Smooth muscle cell (in vitro differentiated cells): ENCODE results near the gene GMNN. TPM values are rescaled to one million over a fixed set of nuclear protein-coding genes. Genes with fewer than 3 reads are reported as not detected.

Experiments
- DNase-seq: peaks from one replicate; lab custom pipeline; 2025; ENCODE audit not compliant: unreplicated experiment; lab: John Stamatoyannopoulos, UW
- H2AFZ ChIP-seq: fragments of 200-600 bp; sonication (generic); 2 replicates; pipeline ENCODE4 v1.6.0; 2016; ENCODE audit warnings: antibody characterized with exemption, low read depth, mild to moderate bottlenecking
- H3F3A ChIP-seq: fragments of 200-600 bp; sonication (generic); 2 replicates; pipeline ENCODE4 v1.6.0; 2017; ENCODE audit warnings: antibody characterized with exemption, low read depth
- H3K27ac ChIP-seq: fragments of 200-600 bp; sonication (generic); 2 replicates; pipeline ENCODE4 v1.5.1; 2016; ENCODE audit warnings: low read depth, mild to moderate bottlenecking
- H3K27me3 ChIP-seq: fragments of 200-600 bp; sonication (generic); 2 replicates; pipeline ENCODE4 v1.6.1; 2016; ENCODE audit warnings: low read depth, mild to moderate bottlenecking
- H3K36me3 ChIP-seq: fragments of 200-600 bp; sonication (generic); 2 replicates; pipeline ENCODE4 v1.5.1; 2016; ENCODE audit warnings: low read depth
- H3K4me1 ChIP-seq: fragments of 200-600 bp; sonication (generic); 2 replicates; pipeline ENCODE4 v1.5.1; 2016; ENCODE audit warnings: low read depth
- H3K4me2 ChIP-seq: fragments of 200-600 bp; sonication (generic); 2 replicates; pipeline ENCODE4 v1.6.0; 2016; ENCODE audit warnings: mild to moderate bottlenecking
- H3K4me3 ChIP-seq: fragments of 200-600 bp; sonication (generic); 2 replicates; pipeline ENCODE4 v1.5.1; 2016; ENCODE audit warnings: mild to moderate bottlenecking
- H3K79me2 ChIP-seq: fragments of 200-600 bp; sonication (generic); 2 replicates; pipeline ENCODE4 v1.6.0; 2016; ENCODE audit warnings: low read depth, mild to moderate bottlenecking
- H3K9ac ChIP-seq: fragments of 200-600 bp; sonication (generic); 2 replicates; pipeline ENCODE4 v1.6.0; 2016; ENCODE audit warnings: low read depth
- H3K9me3 ChIP-seq: fragments of 200-600 bp; sonication (generic); replicated peaks from 2 replicates; pipeline ENCODE4 v1.5.1; 2016; ENCODE audit warnings: low read depth
- H4K20me1 ChIP-seq: fragments of 200-600 bp; sonication (generic); 2 replicates; pipeline ENCODE4 v1.6.0; 2016; ENCODE audit warnings: low read depth
- CTCF ChIP-seq: fragments of 200-600 bp; sonication (generic); IDR thresholded peaks from 2 replicates; pipeline ENCODE4 v1.5.1; 2017; ENCODE audit warnings: borderline replicate concordance, mild to moderate bottlenecking, antibody characterized with exemption; ENCODE audit not compliant: insufficient read depth, poor library complexity, severe bottlenecking
- WGBS: methylation state at CpG from one replicate; pipeline ENCODE4 v1.1.7; 2016; ENCODE audit warnings: low lambda C conversion rate; 5-methylcytosine and 5-hydroxymethylcytosine counted together
- polyA plus RNA-seq: library from polyadenylated mRNA; unstranded; fragments of >200 nt; fragmentation: Nextera tagmentation; extraction: Ambion mirVana; gene quantifications from 2 replicates; pipeline ENCODE4 v1.2.1, GENCODE V29; 2016
- total RNA-seq: library from RNA; depleted of rRNA; stranded (reverse); fragments of >200 nt; gene quantifications from 2 replicates; pipeline ENCODE4 v1.2.3, GENCODE V29; 2014

GMNN gene
- total and polyA plus RNA-seq, 2 experiments from 2014 or later = 31.8 to 46.4 TPM

GRCh38 chr6:24796616-24797290 lies 22.0 kb downstream of the GMNN start:
- Histone ChIP-seq H3F3A (no peaks in the 10 kb centered on the region), H3K4me1 (no peaks in the 10 kb centered on the region), H3K79me2 (no peaks in the 10 kb centered on the region), H3K27me3 (no peaks in the 10 kb centered on the region), H2AFZ (no peak overlapping the region), H3K4me2 (no peak overlapping the region), H3K9ac (no peak overlapping the region), H3K4me3 (no peak overlapping the region), H3K9me3 (no peaks in the 10 kb centered on the region), H4K20me1 (no peaks in the 10 kb centered on the region), H3K36me3 (no peaks in the 10 kb centered on the region), H3K27ac (no peak overlapping the region)
- no peak for TF ChIP-seq CTCF
- no peak for DNase-seq
- WGBS = 91% methylated on average over 6 of the region's 6 CpGs

DNA sequence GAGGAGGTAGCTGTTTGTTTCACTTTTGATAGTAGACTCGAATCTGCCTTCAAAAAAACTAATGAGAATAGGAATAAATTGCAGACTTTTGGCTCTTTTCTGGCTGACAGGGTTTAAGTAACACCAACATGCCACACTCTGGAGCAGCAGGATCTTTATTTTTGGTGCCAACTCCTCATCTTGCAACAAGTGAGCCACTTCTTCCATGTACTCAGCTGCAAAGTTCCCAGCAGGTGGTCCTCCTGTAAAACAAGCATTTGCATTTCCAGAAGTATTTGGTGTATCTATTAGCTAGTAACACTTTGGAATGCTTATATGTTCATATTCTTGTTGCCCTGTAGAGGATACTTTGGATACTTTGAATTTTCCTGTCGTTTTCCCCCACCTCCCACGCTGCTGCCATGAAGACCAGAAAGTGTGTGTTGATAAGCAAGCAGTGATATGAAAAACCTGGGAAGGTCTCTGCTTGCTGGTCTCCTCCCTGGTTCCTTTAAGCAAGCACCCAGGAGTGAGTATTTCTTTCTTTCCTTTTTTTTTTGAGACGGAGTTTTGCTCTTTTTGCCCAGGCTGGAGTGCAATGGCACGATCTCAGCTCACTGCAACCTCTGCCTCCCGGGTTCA lies 23.0 kb downstream of the GMNN start:
- Histone ChIP-seq H2AFZ (no peak overlapping the region), H3K4me1 (no peaks in the 10 kb centered on the region), H3F3A (no peaks in the 10 kb centered on the region), H3K9ac (no peak overlapping the region), H3K9me3 (no peaks in the 10 kb centered on the region), H3K4me3 (no peak overlapping the region), H3K36me3 (no peaks in the 10 kb centered on the region), H3K4me2 (no peak overlapping the region), H3K27me3 (no peaks in the 10 kb centered on the region), H3K79me2 (no peaks in the 10 kb centered on the region), H3K27ac (no peak overlapping the region), H4K20me1 (no peaks in the 10 kb centered on the region)
- DNase-seq = no peak
- 90% methylated on average over 6 of the region's 6 CpGs for WGBS
- TF ChIP-seq CTCF = no peak

DNA sequence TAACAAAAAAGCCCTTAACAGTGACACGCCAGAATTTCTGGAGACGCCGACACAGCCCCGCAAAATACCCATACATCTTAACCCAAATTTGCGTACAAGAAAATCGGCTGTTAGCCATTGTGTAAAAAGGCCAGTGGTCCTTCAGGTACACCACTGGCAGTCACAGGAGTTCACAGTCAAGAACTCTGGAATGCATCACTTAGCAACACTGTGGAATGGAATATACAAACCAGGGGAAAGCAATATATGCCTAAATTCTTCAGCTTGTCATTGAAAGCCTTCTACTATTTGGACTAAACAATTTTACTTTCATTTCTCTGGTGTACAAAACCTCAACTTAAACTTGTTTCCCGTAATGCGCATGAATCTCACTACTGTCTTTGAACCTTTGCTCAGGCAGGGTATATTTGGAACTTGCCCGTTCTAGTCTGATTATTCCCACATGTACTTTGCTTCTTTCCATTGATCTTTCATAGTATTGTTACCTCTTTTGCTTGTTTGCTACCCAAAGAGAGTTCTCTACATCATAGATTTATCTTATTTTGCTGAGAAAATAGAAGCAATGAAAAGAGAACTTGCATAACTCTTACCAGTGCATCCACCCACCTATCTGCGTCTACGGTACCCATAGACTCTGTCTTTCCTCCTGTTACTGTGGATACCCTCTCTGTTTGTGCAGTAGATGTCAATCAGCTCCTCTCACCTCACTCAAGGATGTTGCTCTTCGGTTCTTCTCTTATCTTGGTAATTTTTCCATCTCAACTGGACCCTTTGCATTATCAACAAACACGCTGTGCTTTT lies 24.2 kb downstream of the GMNN start, which contains the start of gene ARMH2:
ARMH2 (minus strand) TSS at position 178 of the 801 bp plus-strand sequence; CDS start at position 118, 60 bp downstream.
- no peaks in the 10 kb centered on the region for H3F3A ChIP-seq
- H3K27me3 ChIP-seq = no peaks in the 10 kb centered on the region
- H3K4me3 ChIP-seq = no peak within 1 kb of the TSS
- no peak within 1 kb of the TSS for H3K9ac ChIP-seq
- H3K9me3 ChIP-seq = no peaks in the 10 kb centered on the region
- no peak within 1 kb of the TSS for H2AFZ ChIP-seq
- no peaks in the 10 kb centered on the region for H3K79me2 ChIP-seq
- no peak within 1 kb of the TSS for H3K27ac ChIP-seq
- no peak within 1 kb of the TSS for H3K4me2 ChIP-seq
- H3K36me3 ChIP-seq = no peaks in the 10 kb centered on the region
- WGBS = 95% methylated on average over 13 of the region's 13 CpGs
- no peak for TF ChIP-seq CTCF
- no peak for DNase-seq
- H3K4me1 ChIP-seq = no peaks in the 10 kb centered on the region
- no peaks in the 10 kb centered on the region for H4K20me1 ChIP-seq
